Measurements from ENCODE around the gene LIPC. TPM values are rescaled to one million over a fixed set of nuclear protein-coding genes. Genes with fewer than 3 reads are reported as not detected.

Gene LIPC
- total RNA-seq, result not detected

DNA sequence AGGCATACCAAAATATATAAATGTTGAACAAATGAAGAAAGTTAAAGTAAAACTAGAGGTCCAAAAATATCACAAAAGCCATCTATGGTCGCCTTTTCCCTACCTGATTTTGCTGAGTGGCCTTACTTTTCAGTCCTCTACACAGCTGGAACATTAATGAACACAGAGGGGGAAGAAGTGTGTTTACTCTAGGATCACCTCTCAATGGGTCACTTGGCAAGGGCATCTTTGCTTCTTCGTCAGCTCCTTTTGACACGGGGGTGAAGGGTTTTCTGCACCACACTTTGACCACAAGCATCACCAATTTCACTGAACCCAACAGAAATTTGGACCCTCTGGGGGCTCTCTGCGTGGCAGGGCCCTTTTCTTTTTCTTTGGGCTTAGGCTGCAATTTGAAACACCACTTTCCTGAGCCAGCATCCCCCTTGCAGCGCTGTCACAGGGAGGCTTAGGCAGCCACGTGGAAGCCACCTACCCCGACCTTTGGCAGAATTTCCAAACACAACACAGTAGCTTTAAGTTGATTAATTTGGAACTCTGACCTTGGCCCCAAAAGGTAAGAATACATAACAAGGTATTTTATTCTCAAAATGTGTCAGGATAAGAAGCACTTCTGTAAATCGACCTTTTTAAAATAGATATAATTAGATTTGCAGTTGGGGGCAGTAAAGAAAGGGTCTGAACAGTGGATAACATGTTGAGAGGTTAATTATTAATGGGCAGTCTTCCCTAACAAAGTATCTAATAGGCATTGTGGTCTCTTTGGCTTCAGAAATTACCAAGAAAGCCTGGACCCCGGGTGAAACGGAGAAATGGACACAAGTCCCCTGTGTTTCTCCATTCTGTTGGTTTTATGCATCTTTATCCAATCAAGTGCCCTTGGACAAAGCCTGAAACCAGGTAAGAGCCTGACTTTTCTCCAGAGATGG, at the start of gene LIPC:
LIPC (plus strand) TSS at position 771 of the 929 bp plus-strand sequence; CDS start at position 813, 42 bp downstream.

Small RNA genes lying within 50 kb of the gene (small RNA-seq; reads per million reads assigned to genes)
- 0 reads per million in 2 donors for gene AC084781.2
